Subcutaneous adipose tissue (tissue), 4 donors: ENCODE data around the gene ENO3. TPM values are rescaled to one million over a fixed set of nuclear protein-coding genes. Genes with fewer than 3 reads are reported as not detected.

Experiments
- CTCF ChIP-seq: fragments of 450-650 bp; IDR thresholded peaks from one replicate; pipeline ENCODE4 v1.5.1; 2016; ENCODE audit warnings: low read depth, mild to moderate bottlenecking, control low read depth, antibody characterized with exemption, moderate library complexity
- total RNA-seq, 4 donors: library from RNA; depleted of rRNA; stranded (reverse); fragments of >200 nt; gene quantifications; one replicate each; pipeline ENCODE4 v1.1.0, GENCODE V29; 2016

The ENO3 gene
- total RNA-seq, 4 donors from 2014 or later: 2.3 to 8.3 (median 3.8) TPM

GRCh38 chr17:4945176-4945943 is 5.6 kb upstream of the ENO3 start:
- no peak for TF ChIP-seq CTCF

- TF ChIP-seq CTCF: no peak
These were observed 5.0 kb upstream of the ENO3 start for GRCh38 chr17:4945944-4946280.

GRCh38 chr17:4946312-4946976 is 4.5 kb upstream of the ENO3 start:
- TF ChIP-seq CTCF: no peak

GRCh38 chr17:4947010-4947410 is 3.9 kb upstream of the ENO3 start:
- no peak for TF ChIP-seq CTCF

- no peak for TF ChIP-seq CTCF
These were observed 3.3 kb upstream of the ENO3 start for GRCh38 chr17:4947411-4948165.

- no peak for TF ChIP-seq CTCF
These were observed 2.6 kb upstream of the ENO3 start, which contains the start of gene PFN1 for GRCh38 chr17:4948166-4948930. PFN1 (minus strand) TSS chr17:4948530; CDS start chr17:4948394, 136 bp downstream.
